SHP77 treated with DMSO at 0.1 percent for 48 hours (cell line): ENCODE measurements around the gene PDIK1L.
A peak's percentile ranks its signal among the peaks of the same experiment; 100 is the strongest.

Source experiments
- DNase-seq: peaks from one replicate; lab custom pipeline; 2025; lab: John Stamatoyannopoulos, UW

The PDIK1L gene

DNA sequence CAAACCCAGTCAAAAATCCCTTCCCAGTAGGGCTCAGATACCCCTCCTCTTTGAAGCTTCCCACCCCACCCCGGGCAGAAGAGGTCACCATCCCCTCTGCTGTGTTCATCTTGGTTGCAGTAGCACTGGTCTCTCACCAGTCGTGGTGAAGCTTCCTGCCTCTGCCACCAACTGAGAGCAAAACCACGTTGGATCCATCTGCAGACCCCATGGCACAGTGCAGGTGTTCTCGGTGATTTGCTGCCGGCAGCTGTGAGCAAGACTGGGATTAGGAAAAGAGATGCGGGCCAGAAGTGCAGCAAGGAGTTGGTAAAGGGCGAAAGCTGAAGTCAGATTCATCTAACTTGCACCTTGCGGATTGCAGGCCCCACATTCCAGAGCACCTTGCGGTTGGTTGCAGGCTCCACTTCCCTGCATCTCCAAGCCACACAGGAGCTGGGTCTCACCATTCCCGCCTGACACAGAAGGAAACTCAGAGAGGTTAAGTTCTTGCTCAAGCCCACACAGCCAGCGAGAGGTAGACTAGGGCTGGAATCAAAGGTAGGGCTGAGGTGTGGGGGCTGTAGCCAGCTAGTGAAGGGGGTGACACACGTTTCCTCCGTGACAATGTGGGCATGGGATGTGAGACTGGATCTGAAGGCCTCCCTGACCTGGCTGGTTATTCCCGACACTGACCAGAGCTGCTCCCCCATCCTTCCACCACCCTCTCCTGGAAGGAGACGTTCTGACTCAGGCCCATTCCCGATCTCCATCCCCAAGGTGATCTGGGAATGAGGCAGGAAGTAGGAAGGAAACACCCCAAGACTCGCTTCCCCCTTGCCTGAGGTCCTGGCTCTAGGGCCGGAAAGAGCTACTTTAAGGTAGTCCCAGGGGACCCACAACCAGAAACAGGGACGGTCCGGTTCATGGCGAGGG, 44.0 kb downstream of the PDIK1L start:
- no peak for DNase-seq

- no peak for DNase-seq
Measured at GRCh38 chr1:26156285-26157038, 44.8 kb downstream of the PDIK1L start.

DNA sequence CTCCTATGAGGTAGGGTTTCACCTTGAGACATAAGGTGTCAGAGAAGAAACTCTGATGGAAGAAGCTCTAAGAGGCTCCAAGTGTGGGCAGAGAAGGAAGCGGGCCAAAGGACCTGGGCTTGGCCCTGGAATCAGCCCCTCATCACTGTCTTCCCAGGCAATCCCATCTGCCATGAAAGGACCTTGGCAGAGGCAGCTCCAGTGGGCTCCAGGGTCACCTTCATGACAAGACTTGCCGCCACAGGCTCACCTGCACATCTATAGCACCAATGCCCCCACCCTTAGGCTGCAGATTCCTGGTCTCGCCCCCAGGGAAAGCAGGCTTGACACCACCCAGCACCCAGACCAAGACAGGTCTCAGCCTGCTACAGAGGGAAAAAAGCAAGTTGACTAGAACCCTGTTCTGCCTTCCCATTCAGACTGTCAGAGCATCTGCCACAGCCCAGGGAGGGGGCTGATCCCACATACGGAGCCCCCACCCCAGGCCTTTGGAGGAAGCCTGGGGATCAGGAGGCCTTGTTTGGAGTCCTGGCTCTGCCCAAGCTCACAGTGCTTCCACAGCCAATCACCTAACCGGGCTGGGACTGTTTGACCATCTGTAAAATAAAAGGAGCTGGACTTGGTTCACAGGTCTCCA, 46.8 kb downstream of the PDIK1L start:
- DNase-seq = no peak

DNA sequence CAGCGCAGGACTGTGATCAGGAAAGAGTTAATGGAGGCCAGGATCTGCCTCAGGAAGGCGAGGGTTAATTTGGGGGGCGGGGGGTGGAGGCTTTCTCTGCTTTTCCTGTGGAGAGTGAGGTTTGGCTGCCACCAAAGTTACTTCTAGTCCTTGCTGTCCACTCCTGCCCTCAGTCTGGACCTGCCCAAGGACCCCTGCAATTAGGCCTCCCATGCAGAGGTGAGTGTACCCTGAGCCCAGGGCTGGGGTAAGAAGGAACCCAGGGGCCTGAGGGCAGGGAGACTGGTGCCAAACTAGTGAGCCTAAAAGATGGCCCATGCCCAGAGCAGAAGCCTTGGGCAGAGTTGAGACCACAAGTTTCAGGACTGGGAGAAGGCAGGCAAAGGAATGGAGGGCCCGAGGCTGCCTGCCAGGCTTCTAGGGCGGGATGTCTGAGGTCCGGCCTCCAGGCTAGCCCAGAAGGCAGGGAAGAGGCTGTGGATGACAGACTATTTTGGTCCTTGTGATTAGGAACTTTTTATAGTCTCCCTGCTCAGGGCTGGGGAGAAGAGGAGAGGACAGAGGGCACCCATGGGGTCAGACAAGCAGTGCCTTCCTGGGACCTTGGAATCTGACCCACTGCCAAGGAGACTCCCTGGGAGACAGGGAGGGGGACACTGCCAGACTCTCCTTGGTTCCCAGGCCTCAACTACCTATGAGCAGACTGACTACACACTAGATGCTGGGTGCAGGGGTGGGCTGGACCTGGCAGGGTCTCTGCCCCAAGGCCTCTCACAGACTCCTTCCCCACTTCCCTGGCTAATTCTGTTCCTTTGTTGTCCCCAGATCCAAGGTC, 47.5 kb downstream of the PDIK1L start, which contains the start of gene FAM110D:
FAM110D (plus strand) TSS at position 172 of the 835 bp plus-strand sequence. CDS start 2,213 bp downstream, outside the sequence.
- no peak for DNase-seq

DNA sequence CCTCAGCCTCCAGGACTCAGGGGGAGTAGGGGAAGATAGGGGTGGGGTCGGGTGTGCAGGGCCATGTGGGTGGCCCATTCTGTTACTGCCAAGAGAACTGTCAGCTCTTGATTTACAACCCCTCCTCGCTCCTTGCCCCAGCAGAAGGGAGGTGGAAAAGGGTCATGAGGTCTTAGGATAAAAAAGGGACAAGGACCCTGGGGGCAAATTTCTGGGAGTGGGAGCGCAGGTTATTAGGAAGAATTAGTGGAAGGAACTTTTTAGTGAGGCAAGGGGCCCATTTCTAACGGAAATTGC, 48.1 kb downstream of the PDIK1L start:
- no peak for DNase-seq

DNA sequence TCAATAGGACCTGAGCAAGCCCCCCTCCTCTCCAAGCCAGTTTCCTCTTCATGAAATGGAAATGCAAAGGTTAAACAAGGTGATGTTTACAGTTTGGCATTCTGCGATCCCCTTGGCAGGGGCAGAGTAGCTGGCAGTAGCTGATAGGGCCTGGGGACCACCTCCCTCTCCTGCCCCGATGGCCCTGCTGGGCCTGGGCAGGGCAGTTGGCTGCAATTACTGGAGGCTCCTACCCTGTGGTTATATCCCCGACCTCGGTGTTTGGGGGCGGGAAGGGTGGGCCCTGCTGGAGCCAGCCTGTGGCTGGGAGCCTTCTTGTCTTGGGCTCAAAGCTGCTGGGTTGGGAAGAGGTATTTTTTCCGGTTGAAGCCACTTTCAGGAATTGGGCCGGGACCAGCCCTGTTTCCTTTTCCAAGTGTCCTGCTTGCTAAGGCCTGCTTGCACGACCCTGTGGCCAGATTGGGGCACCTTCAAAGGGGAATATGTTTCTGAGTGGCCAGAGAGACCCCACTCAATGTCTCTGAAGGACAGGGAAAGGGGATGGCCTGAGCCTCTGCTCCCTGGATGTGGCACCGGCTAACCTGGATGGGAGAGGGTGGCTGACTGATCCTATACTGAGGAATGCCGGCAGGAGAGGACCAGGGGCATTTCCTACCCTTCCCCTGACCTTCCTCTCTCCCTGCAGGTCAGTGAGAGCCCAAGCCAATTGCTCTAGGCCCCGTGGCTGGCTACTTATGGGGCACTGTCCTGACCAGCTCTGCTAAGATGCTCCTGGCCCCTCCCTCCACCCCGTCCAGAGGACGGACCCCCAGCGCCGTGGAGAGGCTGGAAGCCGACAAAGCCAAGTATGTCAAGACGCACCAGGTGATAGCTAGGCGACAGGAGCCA, 49.1 kb downstream of the PDIK1L start:
- DNase-seq = no peak

GRCh38 chr1:26161415-26162219, 50.0 kb downstream of the PDIK1L start:
- no peak for DNase-seq

GRCh38 chr1:26162220-26162709, 50.6 kb downstream of the PDIK1L start:
- no peak for DNase-seq

GRCh38 chr1:26163684-26164035, 52.0 kb downstream of the PDIK1L start:
- DNase-seq = no peak

DNA sequence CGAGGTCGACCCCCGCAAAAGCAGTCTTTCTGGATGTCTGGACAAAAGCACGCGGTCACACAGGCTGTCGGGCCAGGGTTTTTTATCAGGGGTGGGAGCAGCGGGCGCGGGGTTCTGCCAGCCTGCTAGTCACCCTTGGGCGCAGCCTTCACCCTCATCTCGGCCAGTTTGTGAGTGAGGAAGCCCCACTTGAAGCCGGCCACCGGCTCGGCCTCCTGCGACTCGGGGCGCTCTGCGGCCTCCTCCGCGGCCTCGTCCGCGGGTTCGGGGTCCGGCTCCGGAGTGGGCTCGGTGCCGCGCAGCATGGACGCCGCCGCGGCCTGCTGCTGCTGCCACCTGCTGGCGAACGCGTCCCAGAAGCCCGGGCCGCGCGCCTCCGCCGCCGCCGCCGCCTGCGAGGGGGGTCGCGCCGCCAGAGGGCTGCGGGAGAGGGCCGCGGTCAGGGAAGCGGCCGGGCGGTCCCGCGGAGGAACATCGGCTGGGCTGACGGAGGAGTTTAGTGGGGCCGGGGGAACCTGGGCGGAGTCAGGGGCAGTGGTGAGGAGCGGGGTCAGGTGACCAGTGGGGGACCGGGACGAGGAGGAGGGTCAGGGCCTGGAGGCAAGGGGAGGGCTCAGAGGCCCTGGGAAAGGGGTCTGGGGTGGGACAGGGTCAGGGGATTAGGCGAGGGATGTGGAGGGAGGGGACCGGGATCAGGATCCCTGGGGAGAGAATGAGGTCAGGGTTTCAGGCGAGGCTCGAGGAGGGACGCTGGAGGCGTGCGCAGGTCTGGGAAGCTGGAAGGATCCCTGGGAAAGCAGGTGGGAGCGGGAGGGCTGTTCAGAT, 52.6 kb downstream of the PDIK1L start:
- DNase-seq = no peak

GRCh38 chr1:26164861-26165842, 53.5 kb downstream of the PDIK1L start:
- no peak for DNase-seq

- DNase-seq = no peak
Measured at GRCh38 chr1:26166719-26167281, 55.2 kb downstream of the PDIK1L start.

DNA sequence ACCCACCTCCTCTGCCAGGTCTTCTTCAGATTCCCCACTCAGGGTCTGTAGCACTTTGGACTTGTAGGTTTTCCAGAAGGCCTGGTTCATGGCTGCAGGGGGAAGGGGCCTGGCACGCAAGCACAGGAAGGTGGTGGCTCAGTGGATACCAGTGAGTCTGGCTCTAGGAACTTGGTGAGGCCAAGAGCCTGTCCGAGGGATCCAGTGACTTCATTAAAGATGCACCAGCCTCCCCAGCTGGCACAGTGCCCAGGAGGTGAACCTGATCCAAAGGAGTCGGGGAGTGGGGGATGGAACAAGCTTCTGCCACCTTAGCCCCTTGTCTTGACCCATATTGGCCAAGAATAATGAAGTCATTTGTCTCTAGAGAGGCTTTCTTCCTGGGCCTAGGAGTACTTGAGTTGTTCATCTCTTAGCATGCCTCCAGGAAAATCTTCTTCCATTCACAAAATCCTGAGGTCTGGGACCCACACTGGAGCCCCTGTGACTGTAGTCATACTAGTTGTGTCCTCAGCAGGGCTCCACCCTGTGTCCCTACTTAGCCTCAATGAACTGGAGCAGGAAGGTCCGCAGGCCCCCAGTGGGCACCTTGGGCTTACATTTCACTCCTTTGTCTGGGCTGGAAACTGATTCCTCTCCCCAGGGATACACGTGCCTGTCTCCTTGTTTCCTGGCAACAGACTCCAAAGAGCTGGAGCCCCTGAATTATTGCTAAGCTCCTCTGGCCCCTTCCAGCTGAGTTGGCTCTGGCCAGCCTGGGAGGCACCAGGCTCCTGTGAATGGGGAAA, 57.0 kb downstream of the PDIK1L start, which contains the start of gene C1orf232:
C1orf232 (minus strand) TSS at position 554 of the 788 bp plus-strand sequence; CDS start at position 90, 464 bp downstream.
- no peak for DNase-seq

DNA sequence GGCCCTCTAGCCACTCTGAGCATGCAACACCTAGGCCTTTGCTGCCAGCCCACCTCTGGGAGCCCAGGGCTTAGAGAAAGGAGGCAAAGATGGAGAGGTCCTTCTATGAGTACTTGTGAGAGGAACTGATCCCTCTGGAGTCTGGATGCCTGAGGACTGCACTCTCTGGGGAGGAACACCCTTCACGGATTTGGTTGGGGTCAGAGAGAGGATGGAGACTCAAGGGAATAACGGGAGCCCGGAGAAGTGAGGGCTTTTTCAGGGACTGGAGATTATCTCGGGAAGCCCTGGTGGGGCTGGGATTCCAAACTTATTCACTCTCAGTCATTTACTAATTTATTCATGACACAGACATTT, 57.6 kb downstream of the PDIK1L start:
- no peak for DNase-seq

- peak; percentile 67 for DNase-seq
Measured at GRCh38 chr1:26169669-26170471, 58.2 kb downstream of the PDIK1L start, which contains the start of gene ZNF593. TSS of gene ZNF593 (plus strand) at chr1:26169908. CDS start at chr1:26169984, 76 bp downstream.

DNA sequence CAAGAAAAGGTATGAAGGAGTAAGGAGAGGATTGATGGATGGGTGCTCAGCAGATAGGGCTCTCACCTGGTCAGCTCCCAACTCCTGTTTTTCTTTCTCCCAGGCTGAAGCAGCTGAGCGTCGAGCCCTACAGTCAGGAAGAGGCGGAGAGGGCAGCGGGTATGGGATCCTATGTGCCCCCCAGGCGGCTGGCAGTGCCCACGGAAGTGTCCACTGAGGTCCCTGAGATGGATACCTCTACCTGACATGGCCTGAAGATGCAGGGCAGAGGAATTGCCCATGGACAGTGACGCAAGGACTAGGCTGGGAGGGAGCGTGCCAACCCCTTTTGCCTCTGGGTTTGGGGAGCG, 58.8 kb downstream of the PDIK1L start:
- DNase-seq = no peak
